IPS DF 19.7 (cell line): Measurements from ENCODE around the gene LIN52.

Experiments used
- DNase-seq: peaks from one replicate; pipeline ENCODE4 v3.0.0-alpha.2; 2013; ENCODE audit warnings: low read depth, low spot score

LIN52 gene

GRCh38 chr14:74194506-74195274 lies 109.9 kb downstream of the LIN52 start:
- DNase-seq: no peak

GRCh38 chr14:74195623-74196022 lies 110.9 kb downstream of the LIN52 start:
- DNase-seq: no peak

GRCh38 chr14:74198441-74199234 lies 113.9 kb downstream of the LIN52 start:
- DNase-seq: no peak

- DNase-seq: no peak
These were observed 117.4 kb downstream of the LIN52 start for GRCh38 chr14:74202113-74202512.

- DNase-seq: no peak
These were observed 118.9 kb downstream of the LIN52 start for GRCh38 chr14:74203639-74204038.

GRCh38 chr14:74204491-74204890 lies 119.7 kb downstream of the LIN52 start:
- no peak for DNase-seq

GRCh38 chr14:74205882-74206281 lies 121.1 kb downstream of the LIN52 start:
- no peak for DNase-seq

GRCh38 chr14:74207943-74208342 lies 123.2 kb downstream of the LIN52 start:
- DNase-seq: peak; percentile 33

GRCh38 chr14:74208642-74209041 lies 123.9 kb downstream of the LIN52 start:
- no peak for DNase-seq

GRCh38 chr14:74211945-74212580 lies 127.3 kb downstream of the LIN52 start:
- no peak for DNase-seq

- DNase-seq: no peak
These were observed 129.4 kb downstream of the LIN52 start for GRCh38 chr14:74213907-74214803.

- no peak for DNase-seq
These were observed 131.9 kb downstream of the LIN52 start for GRCh38 chr14:74216671-74217070.

- no peak for DNase-seq
These were observed 133.1 kb downstream of the LIN52 start for GRCh38 chr14:74217672-74218448.

- DNase-seq: no peak
These were observed 133.7 kb downstream of the LIN52 start for GRCh38 chr14:74218462-74218861.

GRCh38 chr14:74219277-74220205 lies 134.8 kb downstream of the LIN52 start:
- no peak for DNase-seq

- DNase-seq: no peak
These were observed 136.2 kb downstream of the LIN52 start for GRCh38 chr14:74220991-74221390.

GRCh38 chr14:74221741-74222140 lies 137.0 kb downstream of the LIN52 start:
- no peak for DNase-seq

- DNase-seq: no peak
These were observed 138.3 kb downstream of the LIN52 start for GRCh38 chr14:74223016-74223415.

GRCh38 chr14:74231784-74232183 lies 147.0 kb downstream of the LIN52 start:
- no peak for DNase-seq

- DNase-seq: no peak
These were observed 150.3 kb downstream of the LIN52 start for GRCh38 chr14:74235017-74235416.
